ENCODE results near the gene KRTAP10-5.

The KRTAP10-5 gene

DNA sequence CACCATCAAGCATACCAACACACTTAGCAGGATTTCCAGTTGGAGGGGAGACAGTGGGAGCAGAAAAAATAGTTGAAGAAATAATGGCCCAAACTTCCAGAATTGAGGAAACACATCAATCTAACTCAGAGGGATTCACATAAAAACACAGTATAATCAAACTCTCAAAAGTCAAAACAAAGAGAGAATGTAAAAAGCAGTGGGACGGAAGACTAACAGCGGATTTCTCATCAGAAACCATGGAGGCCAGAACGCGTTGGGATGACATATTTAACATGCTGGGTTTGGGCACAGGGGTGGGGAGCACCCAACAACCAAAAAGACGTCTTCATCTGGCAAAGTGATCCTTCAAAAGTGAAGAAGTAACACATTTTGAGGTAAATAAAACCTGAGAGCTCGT, 39.5 kb upstream of the KRTAP10-5 start:
- TF ChIP-seq, protein P1, sequence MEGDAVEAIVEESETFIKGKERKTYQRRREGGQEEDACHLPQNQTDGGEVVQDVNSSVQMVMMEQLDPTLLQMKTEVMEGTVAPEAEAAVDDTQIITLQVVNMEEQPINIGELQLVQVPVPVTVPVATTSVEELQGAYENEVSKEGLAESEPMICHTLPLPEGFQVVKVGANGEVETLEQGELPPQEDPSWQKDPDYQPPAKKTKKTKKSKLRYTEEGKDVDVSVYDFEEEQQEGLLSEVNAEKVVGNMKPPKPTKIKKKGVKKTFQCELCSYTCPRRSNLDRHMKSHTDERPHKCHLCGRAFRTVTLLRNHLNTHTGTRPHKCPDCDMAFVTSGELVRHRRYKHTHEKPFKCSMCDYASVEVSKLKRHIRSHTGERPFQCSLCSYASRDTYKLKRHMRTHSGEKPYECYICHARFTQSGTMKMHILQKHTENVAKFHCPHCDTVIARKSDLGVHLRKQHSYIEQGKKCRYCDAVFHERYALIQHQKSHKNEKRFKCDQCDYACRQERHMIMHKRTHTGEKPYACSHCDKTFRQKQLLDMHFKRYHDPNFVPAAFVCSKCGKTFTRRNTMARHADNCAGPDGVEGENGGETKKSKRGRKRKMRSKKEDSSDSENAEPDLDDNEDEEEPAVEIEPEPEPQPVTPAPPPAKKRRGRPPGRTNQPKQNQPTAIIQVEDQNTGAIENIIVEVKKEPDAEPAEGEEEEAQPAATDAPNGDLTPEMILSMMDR (IDR thresholded peaks at IDR 0.05; ENCODE audit: low read depth, low read length, missing control alignments): no peak
- no peak overlapping the region for H3K4me3 ChIP-seq (replicated peaks; ENCODE audit: low read depth, low read length)
- DNase-seq (ENCODE audit: extremely low read depth, low read depth): no peak

DNA sequence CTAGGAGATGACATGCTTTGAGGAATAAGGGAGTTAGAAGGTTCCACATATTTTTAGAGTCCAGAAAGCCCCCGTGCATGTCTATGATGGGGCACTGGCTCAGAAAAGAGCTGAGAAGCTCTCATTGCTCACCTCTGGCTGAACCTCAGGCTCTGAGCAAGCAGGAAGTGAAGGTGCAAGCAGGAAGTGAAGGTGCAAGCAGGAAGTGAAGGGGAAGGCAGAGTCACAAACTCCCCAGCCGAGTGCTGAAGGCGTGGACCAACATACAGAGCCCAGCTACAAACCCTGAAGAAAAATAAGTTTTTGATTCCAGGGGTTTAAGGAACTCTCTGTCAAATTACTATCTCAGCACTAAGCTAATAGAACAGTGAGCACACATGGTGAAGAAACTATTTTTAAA, 38.5 kb upstream of the KRTAP10-5 start:
- H3K4me3 ChIP-seq (replicated peaks; ENCODE audit: low read depth, low read length): no peak overlapping the region
- TF ChIP-seq, protein P1 (IDR thresholded peaks at IDR 0.05; ENCODE audit: low read depth, low read length, missing control alignments): no peak
- no peak for DNase-seq (ENCODE audit: extremely low read depth, low read depth)

DNA sequence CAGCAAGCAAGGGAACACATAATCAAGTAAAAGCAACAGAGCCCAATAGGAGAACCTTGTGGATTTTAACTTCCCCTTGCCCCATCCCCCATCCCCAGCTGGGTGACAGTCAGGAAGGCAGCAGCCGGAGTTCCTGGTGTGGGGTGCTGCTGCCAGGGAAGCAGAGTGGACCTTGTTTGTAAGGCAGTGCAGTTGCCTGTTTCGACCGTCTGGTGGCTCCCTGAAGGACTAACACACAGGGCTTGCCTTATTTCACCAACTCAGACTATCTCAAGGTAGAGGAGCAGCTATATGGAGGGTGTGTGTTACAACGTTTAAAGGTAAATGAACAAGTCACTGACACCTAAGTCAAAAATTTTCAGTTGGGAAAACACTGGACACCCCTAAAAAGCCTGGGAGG, 38.1 kb upstream of the KRTAP10-5 start:
- no peak overlapping the region for H3K4me3 ChIP-seq (replicated peaks; ENCODE audit: low read depth, low read length)
- TF ChIP-seq, protein P1 (IDR thresholded peaks at IDR 0.05; ENCODE audit: low read depth, low read length, missing control alignments): peak; percentile 4
- DNase-seq (ENCODE audit: extremely low read depth, low read depth): no peak

DNA sequence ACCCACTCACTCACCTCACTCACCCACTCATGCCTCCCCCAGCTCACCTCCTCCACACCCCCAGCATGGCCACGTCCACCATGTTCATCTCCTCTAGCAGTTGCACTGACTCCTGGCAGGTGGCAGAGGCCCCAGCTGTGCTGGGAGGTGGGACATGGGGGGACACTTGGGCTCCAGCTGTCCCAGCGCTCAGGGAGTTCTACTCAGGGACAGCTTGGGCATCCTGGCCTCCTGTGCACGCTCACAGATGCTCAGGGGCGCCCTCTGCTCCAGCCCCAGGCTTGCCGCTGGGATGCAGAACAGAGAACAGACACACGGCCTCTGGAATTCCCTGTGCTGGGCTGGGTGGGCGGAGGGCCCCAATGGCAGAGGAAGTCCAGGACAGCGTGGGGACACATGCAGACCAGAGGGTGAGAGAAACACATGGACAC, 36.7 kb upstream of the KRTAP10-5 start:
- TF ChIP-seq, protein P1 (IDR thresholded peaks at IDR 0.05; ENCODE audit: low read depth, low read length, missing control alignments): no peak
- DNase-seq (ENCODE audit: extremely low read depth, low read depth): no peak
- no peak overlapping the region for H3K4me3 ChIP-seq (replicated peaks; ENCODE audit: low read depth, low read length)

DNA sequence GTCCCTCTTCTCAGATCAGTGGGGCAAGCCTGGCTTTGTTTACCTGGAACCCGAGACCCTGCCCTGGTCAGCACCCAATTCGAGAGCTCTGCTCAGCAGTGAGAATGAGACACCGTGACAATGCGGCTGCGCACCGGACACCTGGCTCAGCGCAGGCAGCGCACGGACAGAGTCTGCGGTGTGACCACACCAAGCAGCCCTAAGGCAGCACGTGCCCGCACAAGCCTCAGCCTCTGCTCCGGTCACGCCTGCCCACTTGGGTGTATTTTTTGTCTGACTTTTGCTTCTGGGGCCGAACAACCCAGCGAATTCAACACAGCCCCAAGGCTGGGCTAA, 36.2 kb upstream of the KRTAP10-5 start:
- H3K4me3 ChIP-seq (replicated peaks; ENCODE audit: low read depth, low read length): no peak overlapping the region
- TF ChIP-seq, protein P1 (IDR thresholded peaks at IDR 0.05; ENCODE audit: low read depth, low read length, missing control alignments): no peak
- DNase-seq (ENCODE audit: extremely low read depth, low read depth): no peak

DNA sequence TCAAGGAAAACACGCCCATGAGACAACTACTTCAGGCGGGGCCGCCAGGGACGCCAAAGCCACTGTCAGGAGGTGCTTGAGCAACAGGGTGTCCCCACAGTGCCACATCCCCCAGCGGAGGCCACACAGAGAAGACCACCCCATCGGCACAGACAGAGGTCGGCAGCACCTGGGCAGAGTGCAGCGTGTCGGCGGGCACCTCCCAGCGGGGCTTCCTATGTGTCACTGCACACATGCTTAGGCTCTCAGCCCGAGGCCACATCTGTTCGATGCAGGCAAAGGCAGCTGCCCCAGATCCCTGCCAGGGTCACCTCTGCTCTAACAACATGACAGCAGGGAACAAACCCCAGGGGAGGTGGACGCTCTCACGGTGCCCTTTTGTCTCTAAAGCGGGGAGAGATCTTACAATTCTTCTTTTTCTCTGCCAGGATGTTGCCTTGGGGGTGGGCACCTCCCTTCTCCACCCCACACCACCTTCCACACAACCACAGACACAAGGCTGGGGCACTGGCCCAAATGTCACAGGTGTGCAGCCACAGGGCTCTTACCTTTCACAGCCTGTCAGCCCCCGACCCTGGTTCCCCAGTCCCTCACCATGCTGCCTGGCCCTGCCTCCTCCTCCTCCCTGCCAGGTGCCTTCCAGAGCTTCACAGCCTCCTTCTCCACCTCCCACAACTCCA, 35.6 kb upstream of the KRTAP10-5 start:
- TF ChIP-seq, protein P1 (IDR thresholded peaks at IDR 0.05; ENCODE audit: low read depth, low read length, missing control alignments): no peak
- DNase-seq (ENCODE audit: extremely low read depth, low read depth): no peak
- H3K4me3 ChIP-seq (replicated peaks; ENCODE audit: low read depth, low read length): no peak overlapping the region

DNA sequence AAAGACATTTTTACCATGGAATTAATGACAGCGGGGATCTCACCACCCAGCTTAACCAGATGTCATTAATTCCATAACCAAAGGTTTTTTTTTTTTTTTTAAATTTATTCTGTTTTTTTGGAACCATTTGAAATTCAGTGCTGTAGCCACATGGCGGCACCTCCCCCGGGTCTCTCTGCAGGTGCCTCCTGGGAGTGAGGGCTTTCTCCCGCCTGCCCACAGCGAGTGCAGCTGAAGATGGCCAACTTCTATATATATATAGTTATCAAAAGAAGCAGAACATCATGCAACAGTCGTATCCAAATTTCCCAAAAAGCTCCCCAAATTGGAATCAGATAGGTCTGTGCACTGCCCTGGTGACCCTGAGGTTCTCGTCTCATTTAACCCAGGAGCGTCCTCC, 35.1 kb upstream of the KRTAP10-5 start:
- TF ChIP-seq, protein P1 (IDR thresholded peaks at IDR 0.05; ENCODE audit: low read depth, low read length, missing control alignments): no peak
- no peak overlapping the region for H3K4me3 ChIP-seq (replicated peaks; ENCODE audit: low read depth, low read length)
- DNase-seq (ENCODE audit: extremely low read depth, low read depth): no peak

Measured in HFF-Myc (cell line).